Prostate gland (tissue), 2 donors: ENCODE data around the gene FAM185A.

ENCODE experiments used
- CTCF ChIP-seq, 4 experiments: fragments of 200-600 bp in 2 of 4; fragments of 450-650 bp in 2 of 4; sonication (generic) in 2 of 4; IDR thresholded peaks; 1 replicate in 3 of 4; 2 replicates in 1 of 4; pipeline ENCODE4 v1.5.1; 2016 to 2019; ENCODE audit warnings: antibody characterized with exemption in 4 of 4, mild to moderate bottlenecking in 2 of 4, moderate library complexity in 2 of 4
- POLR2A ChIP-seq: fragments of 450-650 bp; IDR thresholded peaks from one replicate; pipeline ENCODE4 v1.6.1; 2016; ENCODE audit warnings: antibody characterized with exemption, mild to moderate bottlenecking

GRCh38 chr7:102821994-102822747 lies 73.4 kb downstream of the FAM185A start:
- TF ChIP-seq CTCF (IDR thresholded peaks at IDR 0.05) (no peak), POLR2A (no peak)
